Coronary artery (tissue), 2 donors: Measurements from ENCODE around the gene ACRV1.

Experiments
- DNase-seq: peaks from one replicate; pipeline ENCODE4 v3.0.0-alpha.2; 2017; ENCODE audit warnings: low spot score
- H3K27ac ChIP-seq, 2 donors: fragments of 200-600 bp; sonication (generic); one replicate each; pipeline ENCODE4 v1.5.1; 2016 to 2019
- H3K4me3 ChIP-seq: fragments of 200-600 bp; sonication (generic); 2 replicates; pipeline ENCODE4 v1.5.1; 2016; ENCODE audit warnings: mild to moderate bottlenecking, moderate library complexity
- TF ChIP-seq, protein P1 (sequence below): fragments of 200-600 bp; sonication (generic); IDR thresholded peaks from one replicate; pipeline ENCODE4 v1.5.1; 2019; ENCODE audit warnings: antibody characterized with exemption

Gene ACRV1

DNA sequence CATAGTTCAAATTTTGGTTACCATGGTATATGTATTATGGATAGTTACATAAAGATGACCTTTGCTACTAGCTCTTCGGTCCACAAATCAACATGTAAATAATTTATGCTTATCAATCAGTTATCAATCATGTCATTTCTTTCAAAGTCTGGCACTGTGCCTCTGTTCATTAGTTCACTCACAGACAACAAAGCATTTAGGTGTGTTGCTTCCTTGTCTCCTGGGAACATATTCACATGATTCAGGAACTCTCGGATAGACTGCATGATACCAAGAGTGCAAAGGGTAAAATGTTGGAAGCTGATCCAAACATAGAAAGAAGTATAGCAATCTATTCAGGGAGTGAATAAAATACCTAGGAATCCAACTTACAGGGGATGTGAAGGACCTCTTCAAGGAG lies 14.3 kb upstream of the ACRV1 start:
- no peak for DNase-seq
- no peak overlapping the region for H3K4me3 ChIP-seq
- TF ChIP-seq, protein P1, sequence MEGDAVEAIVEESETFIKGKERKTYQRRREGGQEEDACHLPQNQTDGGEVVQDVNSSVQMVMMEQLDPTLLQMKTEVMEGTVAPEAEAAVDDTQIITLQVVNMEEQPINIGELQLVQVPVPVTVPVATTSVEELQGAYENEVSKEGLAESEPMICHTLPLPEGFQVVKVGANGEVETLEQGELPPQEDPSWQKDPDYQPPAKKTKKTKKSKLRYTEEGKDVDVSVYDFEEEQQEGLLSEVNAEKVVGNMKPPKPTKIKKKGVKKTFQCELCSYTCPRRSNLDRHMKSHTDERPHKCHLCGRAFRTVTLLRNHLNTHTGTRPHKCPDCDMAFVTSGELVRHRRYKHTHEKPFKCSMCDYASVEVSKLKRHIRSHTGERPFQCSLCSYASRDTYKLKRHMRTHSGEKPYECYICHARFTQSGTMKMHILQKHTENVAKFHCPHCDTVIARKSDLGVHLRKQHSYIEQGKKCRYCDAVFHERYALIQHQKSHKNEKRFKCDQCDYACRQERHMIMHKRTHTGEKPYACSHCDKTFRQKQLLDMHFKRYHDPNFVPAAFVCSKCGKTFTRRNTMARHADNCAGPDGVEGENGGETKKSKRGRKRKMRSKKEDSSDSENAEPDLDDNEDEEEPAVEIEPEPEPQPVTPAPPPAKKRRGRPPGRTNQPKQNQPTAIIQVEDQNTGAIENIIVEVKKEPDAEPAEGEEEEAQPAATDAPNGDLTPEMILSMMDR: no peak
- no peak overlapping the region for H3K27ac ChIP-seq

DNA sequence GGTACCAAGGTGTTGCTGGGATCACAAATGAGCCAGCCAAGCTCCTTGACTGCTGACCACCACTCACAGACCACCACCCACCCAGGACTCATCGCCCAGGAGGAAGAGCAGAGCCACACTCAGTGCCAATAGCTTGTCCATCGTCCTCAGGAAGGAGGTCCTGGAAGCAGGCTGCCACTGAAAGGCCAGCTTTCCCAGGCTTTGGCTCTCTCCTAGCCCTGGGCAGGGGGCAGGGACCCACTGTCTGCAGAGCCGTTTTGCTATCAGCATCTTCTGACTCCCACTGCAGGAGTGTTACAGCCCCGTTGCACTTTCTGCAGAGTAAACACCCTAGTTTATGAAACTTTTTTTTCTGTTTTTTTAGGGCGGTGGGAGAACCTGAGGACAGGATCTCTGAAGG lies 12.2 kb upstream of the ACRV1 start:
- no peak for DNase-seq
- TF ChIP-seq, protein P1: no peak
- H3K27ac ChIP-seq: no peak overlapping the region
- H3K4me3 ChIP-seq: no peak overlapping the region

DNA sequence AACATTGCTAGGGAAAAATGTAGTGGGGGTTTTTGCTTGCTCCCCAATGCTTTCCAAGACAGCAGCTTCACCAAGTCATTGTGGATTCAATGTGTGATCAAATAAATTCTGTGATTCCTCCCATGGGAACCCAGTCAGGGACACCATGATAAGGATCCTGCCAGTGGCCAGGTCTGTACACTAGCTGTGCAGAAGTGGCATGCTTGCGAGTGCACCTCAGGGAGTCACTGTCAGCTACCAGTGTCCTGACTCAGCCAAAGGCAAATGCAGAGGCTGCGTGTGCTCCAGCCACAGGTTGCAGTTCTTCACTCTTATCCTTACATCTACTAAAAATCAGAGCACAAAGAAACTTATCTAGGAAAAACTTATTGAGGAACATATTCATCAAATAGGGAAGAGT lies 9.4 kb upstream of the ACRV1 start:
- no peak for DNase-seq
- H3K27ac ChIP-seq: no peak overlapping the region
- TF ChIP-seq, protein P1: no peak
- H3K4me3 ChIP-seq: no peak overlapping the region

DNA sequence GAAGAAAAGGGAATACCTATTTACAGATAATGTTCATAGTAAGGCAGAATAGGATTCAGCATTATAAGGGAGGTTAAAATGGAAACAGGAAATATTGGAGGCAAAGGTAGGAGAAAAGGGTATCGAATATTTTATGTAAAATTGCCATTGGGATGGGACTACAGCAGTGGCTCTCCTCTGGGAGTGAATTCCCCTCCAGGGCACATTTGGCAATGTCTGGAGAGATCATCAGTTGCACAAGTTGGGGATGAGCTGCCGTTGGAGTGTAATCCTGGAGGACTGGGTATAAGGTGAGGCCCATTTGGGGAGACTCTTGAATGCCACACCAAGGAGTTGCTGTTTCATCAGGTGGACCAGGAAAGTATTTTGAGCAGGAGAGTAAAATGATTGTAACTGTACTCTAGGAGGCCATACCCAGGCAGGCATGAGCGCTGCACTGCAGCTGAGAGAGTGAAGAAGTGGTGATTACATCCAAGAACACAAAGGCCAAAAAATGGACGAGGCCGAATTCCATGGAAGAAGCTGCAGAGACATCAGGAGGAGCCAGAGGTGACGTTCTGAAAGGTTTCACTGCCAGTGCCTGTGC lies 8.7 kb upstream of the ACRV1 start:
- Histone ChIP-seq H3K4me3 (no peak overlapping the region), H3K27ac (no peak overlapping the region)
- DNase-seq: no peak
- TF ChIP-seq, protein P1: no peak

DNA sequence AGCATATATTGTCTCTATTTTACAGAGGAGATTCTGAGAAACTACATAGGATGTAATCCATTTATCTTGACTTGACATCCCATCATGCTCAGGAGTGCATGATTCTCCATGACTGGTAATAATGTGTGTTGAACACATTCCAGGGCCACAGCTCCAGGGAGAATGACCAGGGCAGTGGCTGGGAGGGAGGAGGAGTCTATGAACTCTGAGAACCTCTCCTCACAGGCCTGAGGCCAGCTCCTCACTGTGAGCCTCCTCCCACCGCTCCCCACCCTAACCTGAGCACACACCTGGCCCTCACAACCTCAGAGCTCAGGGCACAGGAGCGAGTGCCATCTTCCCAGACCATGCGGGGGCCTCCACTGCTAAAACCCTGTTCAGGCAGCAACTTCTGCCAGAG lies 8.0 kb upstream of the ACRV1 start:
- H3K27ac ChIP-seq: no peak overlapping the region
- TF ChIP-seq, protein P1: no peak
- DNase-seq: no peak
- H3K4me3 ChIP-seq: no peak overlapping the region

DNA sequence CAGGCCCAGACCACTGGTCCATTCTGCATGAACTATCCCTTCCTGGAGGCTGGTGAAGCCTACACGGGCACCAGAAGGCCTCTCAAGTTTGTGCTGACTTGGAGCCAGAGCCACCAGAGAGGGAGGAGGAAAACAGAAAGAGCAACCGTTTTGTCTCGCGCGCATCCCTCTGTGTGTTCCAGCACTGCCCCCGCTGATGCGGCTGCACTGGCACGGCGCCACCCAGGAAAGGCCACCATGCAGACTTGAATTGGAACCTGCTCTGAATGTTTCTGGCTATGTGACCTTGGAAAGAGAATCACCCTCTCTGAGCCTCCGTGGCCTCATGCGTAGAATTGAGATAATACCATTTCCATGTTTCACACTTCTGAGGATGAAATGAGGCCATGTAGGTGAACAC lies 7.4 kb upstream of the ACRV1 start:
- Histone ChIP-seq H3K4me3 (no peak overlapping the region), H3K27ac (no peak overlapping the region)
- DNase-seq: no peak
- TF ChIP-seq, protein P1: no peak

DNA sequence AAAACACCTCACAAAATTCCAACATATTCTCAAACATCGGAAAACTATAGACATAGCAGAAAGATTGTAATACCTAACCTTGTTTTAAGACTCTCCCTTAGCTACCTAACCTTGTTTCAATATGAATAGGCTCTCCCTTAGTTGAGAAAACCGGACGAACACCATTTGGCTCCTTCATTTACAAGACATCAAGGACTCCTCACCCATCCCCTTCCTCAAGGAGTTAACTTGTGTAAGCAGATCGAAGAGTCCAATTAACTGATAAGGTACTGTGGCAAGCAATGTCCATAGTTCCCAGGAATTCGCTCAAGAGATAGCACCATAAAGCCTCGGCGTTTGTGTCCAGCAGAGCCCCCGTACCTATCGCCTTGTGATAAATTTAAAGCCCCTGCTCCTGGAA lies 4.6 kb upstream of the ACRV1 start:
- DNase-seq: no peak
- Histone ChIP-seq H3K4me3 (no peak overlapping the region), H3K27ac (no peak overlapping the region)
- TF ChIP-seq, protein P1: no peak
